Globus pallidus (tissue), 1 donor: ENCODE measurements around the gene CAGE1.

Experiments used
- DNase-seq: peaks from one replicate; pipeline ENCODE4 v3.0.0-alpha.2; 2015; ENCODE audit warnings: low spot score

Gene CAGE1

GRCh38 chr6:7389451-7390225 is at the start of gene CAGE1, which contains the start of gene RIOK1:
Gene CAGE1 (minus strand): TSS chr6:7389742. CDS start chr6:7387173, 2,569 bp downstream.
Gene RIOK1 (plus strand): TSS chr6:7389808. CDS start chr6:7390003, 195 bp downstream.
- DNase-seq, result peak; percentile 92

DNA sequence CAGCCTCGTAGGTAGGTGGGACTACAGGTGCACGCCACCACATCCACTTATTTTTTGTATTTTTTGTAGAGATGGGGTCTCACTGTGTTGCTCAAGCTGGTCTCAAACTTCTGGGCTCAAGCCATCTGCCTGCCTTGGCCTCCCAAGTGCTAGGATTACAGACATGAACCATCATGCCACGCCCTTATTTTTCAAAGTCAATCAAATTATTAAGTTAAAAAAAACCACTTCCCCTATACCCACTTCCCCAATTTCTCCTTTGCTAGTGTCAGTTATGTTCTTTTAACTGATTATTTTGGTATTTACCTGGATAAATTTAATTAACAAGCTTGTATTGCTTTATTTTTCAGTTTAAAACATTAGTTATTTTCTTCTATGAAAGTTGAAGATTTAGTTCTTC is 49.7 kb upstream of the CAGE1 start:
- DNase-seq, result no peak

DNA sequence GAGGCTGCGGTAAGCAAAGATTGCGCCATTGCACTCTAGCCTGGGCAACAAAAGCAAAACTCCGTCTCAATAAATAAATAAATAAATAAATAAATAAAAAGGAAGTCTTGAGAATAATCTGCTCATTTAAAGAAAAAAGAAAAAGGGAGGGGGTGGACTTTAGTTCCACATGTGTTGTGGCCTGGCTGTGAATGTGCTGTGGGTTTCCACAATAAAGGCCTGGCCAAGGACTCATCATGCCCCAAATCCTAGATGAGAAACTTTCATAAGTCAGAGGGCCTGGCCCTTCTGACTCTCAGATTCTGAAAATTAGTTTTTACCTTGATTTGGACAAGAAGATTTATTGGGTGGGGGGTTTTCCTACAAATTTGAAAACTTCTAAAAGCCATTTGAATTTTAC is 48.5 kb upstream of the CAGE1 start:
- DNase-seq, result no peak

GRCh38 chr6:7434672-7435071 is 45.1 kb upstream of the CAGE1 start:
- no peak for DNase-seq

DNA sequence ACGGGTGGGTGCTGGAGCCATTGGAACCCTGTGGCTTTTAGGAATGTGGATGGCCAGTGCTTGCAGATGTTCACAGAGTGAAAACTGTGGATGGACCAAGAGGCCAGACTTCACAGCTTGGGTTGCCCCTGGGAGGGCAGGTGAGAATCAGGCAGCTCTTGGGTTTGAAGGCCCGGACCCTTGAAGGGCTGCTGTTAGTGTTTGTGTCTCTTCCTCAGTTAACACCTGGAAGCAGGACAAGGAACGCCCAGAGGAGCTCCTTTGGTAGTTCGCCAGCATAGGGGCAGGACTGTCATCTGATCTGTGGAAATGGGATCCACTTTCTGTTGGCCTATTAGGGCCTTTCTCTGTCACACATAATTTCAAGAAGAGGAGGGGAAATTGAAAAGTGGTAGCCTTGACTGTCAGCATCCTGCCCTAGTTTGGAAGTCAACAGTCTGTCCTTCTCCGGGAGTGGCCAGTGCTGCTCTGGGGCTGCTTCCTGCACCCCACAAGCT is 43.6 kb upstream of the CAGE1 start:
- no peak for DNase-seq

DNA sequence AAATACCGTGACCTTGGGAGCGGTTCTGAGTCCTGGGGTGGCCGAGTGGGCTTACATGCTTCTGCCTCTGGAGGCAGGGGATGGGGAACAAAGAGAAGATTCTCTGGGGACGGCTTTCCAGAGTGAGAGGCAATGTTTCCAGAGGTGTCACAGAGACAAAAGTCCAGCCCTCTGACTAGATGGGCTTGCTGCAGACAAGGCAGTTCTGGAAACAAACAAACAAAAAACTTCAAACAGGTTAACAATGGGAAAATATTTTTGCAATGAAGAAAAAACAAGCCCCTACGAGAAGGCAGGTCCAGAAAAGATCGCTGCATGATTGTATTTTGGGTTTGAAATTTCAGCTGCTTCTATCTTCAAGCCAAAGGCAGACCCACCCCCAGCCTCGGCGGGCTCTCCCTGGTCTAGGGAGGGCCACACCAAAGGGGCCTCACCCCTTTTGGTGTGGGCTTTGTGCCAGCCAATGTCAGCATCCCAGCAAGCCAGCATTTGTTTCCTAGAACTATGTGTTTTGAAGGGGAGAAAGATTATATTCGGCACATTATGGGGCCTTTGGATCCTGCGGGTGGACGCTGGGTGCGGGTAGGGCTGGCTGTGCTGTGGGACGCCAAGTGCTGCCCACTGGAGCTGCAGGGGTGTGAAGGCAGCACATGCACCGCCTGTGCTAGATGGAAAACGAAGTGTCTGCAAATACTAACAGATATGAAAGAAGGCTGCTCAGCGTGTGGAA is 43.0 kb upstream of the CAGE1 start:
- DNase-seq, result no peak

DNA sequence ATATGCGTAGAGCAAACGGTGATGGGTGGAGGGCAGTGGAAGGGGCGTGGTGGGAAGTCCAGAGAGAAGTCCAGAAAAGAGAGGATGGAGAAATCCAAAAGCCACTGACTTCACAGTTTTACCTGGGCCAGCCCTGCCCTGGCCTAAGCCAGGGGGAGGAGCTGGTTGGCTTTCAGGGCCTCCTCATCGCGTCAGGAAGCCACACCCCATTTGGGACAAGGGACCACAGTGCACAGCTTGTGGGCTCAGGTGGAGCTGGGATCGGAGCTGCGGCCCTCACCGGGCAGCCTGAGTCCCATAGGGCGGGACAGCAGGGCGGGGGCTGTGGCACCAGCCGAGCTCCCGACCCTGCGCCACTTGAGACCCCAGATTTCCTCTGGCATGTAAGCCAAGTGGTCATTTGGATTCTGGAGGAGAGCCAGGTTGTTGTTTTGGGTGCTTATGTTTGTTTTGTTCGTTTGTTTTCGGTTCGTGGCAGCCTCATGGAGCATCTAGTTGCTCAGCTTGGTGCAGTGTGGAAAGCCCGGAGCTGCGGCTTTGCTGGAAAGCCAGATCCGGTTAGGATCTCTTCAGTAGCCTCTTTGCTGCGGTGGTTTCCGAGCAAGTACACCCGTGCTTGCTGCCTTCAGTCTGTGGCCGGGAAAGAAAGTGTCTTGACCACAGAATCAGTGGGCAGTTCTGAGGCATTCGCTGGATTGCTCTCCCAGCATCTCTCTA is 42.3 kb upstream of the CAGE1 start:
- DNase-seq, result no peak

- DNase-seq, result no peak
Measured at GRCh38 chr6:7431313-7431673, 41.8 kb upstream of the CAGE1 start.

DNA sequence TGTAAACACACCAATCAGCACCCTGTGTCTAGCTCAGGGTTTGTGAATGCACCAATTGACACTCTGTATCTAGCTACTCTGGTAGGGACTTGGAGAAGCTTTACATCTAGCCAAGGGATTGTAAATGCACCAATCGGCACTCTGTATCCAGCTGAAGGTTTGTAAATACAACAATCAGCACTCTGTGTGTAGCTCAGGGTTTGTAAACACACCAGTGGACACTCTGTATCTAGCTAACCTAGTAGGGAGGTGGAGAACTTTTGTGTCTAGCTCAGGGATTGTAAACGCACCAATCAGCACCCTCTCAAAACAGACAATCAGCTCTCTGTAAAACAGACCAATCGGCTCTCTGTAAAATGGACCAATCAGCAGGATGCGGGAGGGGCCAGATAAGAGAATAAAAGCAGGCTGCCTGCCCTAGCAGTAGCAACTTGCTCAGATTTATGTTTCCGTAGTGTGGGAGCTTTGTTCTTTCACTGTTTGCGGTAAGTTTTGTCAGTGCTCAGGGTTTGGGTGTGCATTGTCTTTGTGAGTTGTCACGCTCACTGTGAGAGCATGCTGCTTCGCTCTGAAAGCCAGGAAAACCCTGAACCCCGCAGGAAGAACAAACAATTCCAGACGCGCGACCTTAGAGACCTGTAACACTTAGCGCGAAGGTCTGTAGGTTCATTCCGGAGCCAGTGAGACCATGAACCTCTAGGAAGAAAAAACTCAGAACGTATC is 37.1 kb upstream of the CAGE1 start:
- DNase-seq, result no peak

DNA sequence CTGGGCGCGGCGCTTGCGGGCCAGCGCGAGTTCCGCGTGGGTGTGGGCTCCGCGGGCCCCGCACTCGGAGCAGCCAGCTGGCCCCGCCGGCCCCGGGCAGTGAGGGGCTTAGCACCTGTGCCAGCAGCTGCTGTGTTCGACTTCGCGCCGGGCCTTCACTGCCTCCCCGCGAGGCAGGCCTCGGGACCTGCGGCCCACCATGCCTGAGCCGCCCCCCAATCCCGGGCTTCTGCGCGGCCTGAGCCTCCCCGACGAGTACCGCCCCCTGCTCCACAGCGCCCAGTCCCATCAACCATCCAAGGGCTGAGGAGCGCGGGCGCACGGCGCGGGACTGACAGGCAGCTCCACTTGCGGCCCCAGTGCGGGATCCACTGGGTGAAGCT is 36.3 kb upstream of the CAGE1 start:
- no peak for DNase-seq

DNA sequence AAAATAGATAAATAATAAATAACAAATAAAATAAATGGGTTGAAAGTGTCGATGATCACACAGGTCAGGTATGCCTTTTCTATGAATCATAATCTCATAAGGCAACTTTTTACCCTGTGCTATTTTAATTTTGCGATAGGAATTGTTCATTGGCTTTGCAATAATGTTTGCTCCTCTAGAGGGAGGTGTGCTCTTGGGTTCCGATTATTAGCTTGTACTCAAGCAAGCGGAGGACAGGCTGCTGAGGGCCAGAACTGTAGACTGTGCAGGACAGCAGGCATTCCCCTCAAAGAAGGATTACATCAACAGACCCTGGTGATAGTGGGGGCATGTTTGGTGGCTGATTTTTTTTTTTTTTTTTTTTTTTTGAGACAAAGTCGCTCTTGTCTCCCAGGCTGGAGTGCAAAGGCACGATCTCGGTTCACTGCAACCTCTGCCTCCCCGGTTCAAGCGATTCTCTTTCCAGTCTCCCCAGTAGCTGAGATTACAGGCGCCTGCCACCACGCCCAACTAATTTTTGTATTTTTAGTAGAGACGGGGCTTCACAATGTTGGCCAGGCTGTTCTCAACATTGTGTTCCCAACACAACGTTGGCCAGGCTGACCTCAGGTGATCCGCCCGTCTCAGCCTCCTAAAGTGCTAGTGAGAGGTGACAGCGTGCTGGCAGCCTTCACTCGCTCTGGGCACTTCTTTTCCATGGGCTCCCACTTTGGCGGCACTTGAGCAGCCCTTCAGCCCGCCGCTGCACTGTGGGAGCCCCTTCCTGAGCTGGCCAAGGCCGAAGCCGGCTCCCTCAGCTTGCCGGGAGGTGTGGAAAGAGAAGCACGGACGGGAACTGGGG is 35.6 kb upstream of the CAGE1 start:
- DNase-seq, result no peak

DNA sequence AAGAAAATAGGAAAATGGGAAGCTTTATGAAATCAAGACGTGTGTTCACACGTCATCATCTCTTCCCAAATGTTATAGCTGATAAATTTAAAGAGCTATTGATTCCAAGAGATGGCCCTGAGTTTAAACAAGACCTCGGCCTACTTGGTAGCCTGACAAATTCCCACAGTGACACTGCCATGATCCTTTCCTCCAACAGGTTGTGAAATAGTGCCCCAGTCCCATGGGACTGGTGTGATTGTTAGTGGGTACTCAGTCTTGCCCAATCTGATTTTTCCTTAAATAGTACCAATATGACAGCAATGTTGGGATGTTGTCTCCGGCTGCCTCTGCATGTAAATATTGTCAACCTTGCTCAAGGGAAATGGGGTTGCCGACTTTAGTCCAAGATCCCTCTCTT is 34.5 kb upstream of the CAGE1 start:
- no peak for DNase-seq

DNA sequence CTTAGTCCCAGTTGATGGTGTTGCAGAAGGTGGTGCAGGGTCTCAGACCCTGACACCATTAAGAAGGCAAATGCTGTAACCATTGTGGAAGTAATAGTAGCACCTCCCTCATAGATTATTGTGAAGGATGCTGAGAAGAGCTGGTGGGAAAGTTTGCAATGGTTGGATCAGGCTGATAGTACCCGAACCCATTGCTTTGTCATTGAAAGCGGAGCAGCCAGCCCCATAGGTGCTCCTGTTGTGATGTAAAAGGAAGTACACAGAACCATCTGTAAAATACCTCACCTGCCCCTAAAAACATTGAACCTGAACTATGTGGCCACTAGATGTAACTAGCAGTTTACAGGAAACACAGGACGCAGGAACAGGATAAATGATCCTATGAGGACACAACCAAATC is 31.5 kb upstream of the CAGE1 start:
- DNase-seq, result no peak

- no peak for DNase-seq
Measured at GRCh38 chr6:7419065-7419464, 29.5 kb upstream of the CAGE1 start.

DNA sequence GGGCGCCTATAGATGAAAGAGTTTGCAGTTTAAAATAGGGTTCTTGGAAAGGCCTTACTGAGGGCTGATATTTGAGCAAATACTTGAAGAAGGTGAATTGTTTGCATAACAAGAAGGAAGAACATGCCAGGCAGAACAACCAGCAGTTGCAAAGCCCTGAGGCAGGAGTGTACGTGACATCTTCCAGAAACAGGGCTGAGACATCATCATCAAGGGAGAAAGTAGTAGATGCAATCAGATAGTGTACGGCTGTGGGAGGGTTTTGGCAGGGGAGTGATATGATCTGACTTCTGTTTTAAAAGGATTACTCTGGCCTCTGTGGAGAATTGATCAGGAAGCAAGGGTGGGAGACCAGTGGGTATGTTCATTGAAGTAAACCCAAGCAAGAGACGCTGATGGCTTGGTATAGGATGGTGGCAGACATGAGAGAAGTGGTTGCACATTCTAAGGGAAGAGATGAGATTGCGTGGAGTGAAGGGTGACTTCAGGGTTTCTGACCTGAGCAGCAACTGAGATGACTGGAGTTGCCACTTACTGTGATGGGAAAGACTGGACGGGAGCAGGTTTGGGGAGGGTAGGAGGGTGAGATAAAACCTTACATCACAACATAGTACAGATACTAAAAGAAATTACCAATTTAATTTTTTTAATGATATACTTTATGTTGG is 28.8 kb upstream of the CAGE1 start:
- no peak for DNase-seq

DNA sequence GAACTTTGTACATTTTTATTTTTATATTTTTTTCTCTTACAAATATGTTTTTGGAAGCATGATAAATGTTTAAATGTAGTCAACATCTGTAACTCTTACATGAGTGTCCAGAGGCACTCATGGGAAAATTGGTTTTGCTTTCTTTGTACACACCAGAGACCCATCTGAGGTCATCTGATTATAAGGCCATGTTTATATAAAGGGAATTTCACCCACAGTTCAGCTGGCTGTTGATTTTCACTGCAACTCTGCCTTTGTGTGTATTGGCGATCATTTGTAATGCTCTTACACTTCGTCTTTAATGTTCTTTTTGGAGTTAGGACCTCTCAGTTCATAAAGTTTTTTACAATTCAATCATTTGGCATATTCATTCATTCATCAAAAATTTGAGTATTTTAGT is 28.1 kb upstream of the CAGE1 start:
- DNase-seq, result no peak

- no peak for DNase-seq
Measured at GRCh38 chr6:7414811-7415210, 25.3 kb upstream of the CAGE1 start.

- DNase-seq, result no peak
Measured at GRCh38 chr6:7413151-7413823, 23.7 kb upstream of the CAGE1 start.

DNA sequence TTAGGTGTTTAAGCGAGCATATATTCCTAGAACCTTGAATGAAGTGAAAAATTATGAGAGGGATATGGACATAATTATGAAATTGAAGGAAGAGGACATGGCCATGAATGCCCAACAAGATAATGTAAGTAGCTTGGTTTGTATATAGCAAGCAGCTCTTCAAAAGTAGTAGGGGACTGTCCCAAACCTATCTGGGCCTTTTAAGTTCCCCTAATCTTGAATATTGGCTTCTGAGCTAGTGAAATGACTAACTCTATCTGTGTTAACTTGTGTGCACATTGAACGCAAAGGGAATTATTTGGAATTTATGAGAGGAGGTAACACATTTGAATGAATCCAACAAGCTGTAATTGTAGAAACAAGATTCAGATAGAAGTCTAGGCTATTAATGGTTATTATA is 21.8 kb upstream of the CAGE1 start:
- no peak for DNase-seq

DNA sequence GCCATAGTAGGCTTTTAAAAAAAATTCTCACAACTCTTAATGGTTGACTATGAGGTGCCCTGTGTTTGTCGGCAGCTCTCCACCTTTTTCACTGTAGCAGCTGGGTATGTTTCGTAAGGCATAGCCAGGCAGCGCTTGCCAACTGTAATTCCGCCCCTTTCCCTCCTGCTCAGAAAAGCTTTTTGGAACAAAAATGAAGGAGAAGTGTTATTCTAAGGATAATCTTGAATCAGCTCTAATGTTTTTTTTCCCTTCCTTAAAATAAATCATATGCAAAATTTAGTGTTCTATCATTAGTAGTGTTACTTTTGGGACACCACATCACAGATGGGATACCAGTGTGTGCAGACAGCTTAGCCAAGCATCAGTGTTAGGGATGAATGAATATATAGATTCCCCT is 21.3 kb upstream of the CAGE1 start:
- no peak for DNase-seq
